ENCODE data around the gene PHYH.
"Not testable (repeated sequence)": the region's sequence is repeated elsewhere in the genome, so short reads cannot be mapped to it uniquely, and the experiment has no call there.

Gene PHYH

GRCh38 chr10:13270877-13271551, 28.9 kb downstream of the PHYH start:
- no peak for DNase-seq

GRCh38 chr10:13268841-13269240, 31.0 kb downstream of the PHYH start:
- no peak for DNase-seq

GRCh38 chr10:13268310-13268709, 31.6 kb downstream of the PHYH start:
- DNase-seq = no peak

GRCh38 chr10:13263591-13263990, 36.3 kb downstream of the PHYH start:
- no peak for DNase-seq

GRCh38 chr10:13262433-13262832, 37.4 kb downstream of the PHYH start:
- no peak for DNase-seq

GRCh38 chr10:13257621-13258140, 42.2 kb downstream of the PHYH start:
- no peak for DNase-seq

GRCh38 chr10:13256627-13257026, 43.2 kb downstream of the PHYH start:
- no peak for DNase-seq

GRCh38 chr10:13253726-13254125, 46.1 kb downstream of the PHYH start:
- DNase-seq = no peak

- no peak for DNase-seq
These were observed 52.1 kb downstream of the PHYH start for GRCh38 chr10:13247784-13248183.

- no peak for DNase-seq
These were observed 52.6 kb downstream of the PHYH start for GRCh38 chr10:13247246-13247645.

- not testable (repeated sequence) for DNase-seq
These were observed 57.6 kb downstream of the PHYH start for GRCh38 chr10:13242260-13242659.

GRCh38 chr10:13241613-13242012, 58.3 kb downstream of the PHYH start:
- DNase-seq = no peak

- DNase-seq = no peak
These were observed 59.9 kb downstream of the PHYH start for GRCh38 chr10:13239923-13240322.

GRCh38 chr10:13238271-13239077, 61.4 kb downstream of the PHYH start:
- DNase-seq = no peak

GRCh38 chr10:13236638-13237037, 63.2 kb downstream of the PHYH start:
- DNase-seq = no peak

- not testable (repeated sequence) for DNase-seq
These were observed 65.1 kb downstream of the PHYH start for GRCh38 chr10:13234736-13235135.

- DNase-seq = no peak
These were observed 65.7 kb downstream of the PHYH start, which contains the start of gene UCMA for GRCh38 chr10:13234172-13234571. Gene UCMA (minus strand): TSS chr10:13234374. CDS start chr10:13234258, 116 bp downstream.

- DNase-seq = no peak
These were observed 66.5 kb downstream of the PHYH start for GRCh38 chr10:13233358-13233757.

GRCh38 chr10:13231808-13232207, 68.1 kb downstream of the PHYH start:
- no peak for DNase-seq

GRCh38 chr10:13231190-13231589, 68.7 kb downstream of the PHYH start:
- no peak for DNase-seq

Measured in stimulated activated CD4-positive, alpha-beta T cell treated with anti-CD3 and anti-CD28 coated beads, Interleukin-2, amount 100 ng/mL, for 24 hours (primary cell).